GM23338 (cell line): ENCODE measurements around the gene DEPDC1.

ENCODE experiments used
- CREB1 ChIP-seq: fragments of 250-450 bp; sonication (Bioruptor Pico); IDR thresholded peaks from 2 replicates; pipeline ENCODE4 v1.5.0; 2020; ENCODE audit warnings: low read depth, mild to moderate bottlenecking, moderate library complexity
- CTCF ChIP-seq, 2 experiments: fragments of 200-600 bp in 1 of 2; sonication (generic) in 1 of 2; conservative IDR thresholded peaks; 2 replicates each; pipeline versions ENCODE4 v1.5.1 to v1.6.1; 2016 to 2017; ENCODE audit warnings: antibody characterized with exemption in 2 of 2, low read depth in 2 of 2, mild to moderate bottlenecking in 2 of 2, moderate library complexity in 1 of 2
- EZH2 ChIP-seq: fragments of 200-600 bp; sonication (generic); IDR thresholded peaks from one replicate; pipeline ENCODE4 v1.8.0; 2017; ENCODE audit warnings: antibody characterized with exemption, mild to moderate bottlenecking, low read depth; ENCODE audit not compliant: unreplicated experiment
- EZH2phosphoT487 ChIP-seq: fragments of 200-600 bp; sonication (generic); IDR thresholded peaks from one replicate; pipeline ENCODE4 v1.8.1; 2018; ENCODE audit warnings: antibody characterized with exemption; ENCODE audit not compliant: unreplicated experiment
- JUNB ChIP-seq: IDR thresholded peaks from one replicate; pipeline ENCODE4 v1.6.1; 2016; ENCODE audit warnings: antibody characterized with exemption; ENCODE audit not compliant: unreplicated experiment
- NANOG ChIP-seq: IDR thresholded peaks from 2 replicates; pipeline ENCODE4 v1.6.1; 2016; ENCODE audit warnings: antibody characterized with exemption, borderline replicate concordance
- POLR2AphosphoS5 ChIP-seq: IDR thresholded peaks from 2 replicates; pipeline ENCODE4 v1.6.1; 2016; ENCODE audit warnings: antibody characterized with exemption, low read depth
- REST ChIP-seq: IDR thresholded peaks from one replicate; pipeline ENCODE4 v1.6.1; 2018; ENCODE audit warnings: antibody characterized with exemption; ENCODE audit not compliant: unreplicated experiment
- ZNF331 ChIP-seq: fragments of 250-450 bp; sonication (Bioruptor Pico); IDR thresholded peaks from 2 replicates; pipeline ENCODE4 v1.5.0; 2020; ENCODE audit warnings: low read depth, mild to moderate bottlenecking, moderate library complexity
- TF ChIP-seq, protein P1 (sequence below): IDR thresholded peaks from 2 replicates; pipeline ENCODE4 v1.6.1; 2016; ENCODE audit warnings: antibody characterized with exemption

DNA sequence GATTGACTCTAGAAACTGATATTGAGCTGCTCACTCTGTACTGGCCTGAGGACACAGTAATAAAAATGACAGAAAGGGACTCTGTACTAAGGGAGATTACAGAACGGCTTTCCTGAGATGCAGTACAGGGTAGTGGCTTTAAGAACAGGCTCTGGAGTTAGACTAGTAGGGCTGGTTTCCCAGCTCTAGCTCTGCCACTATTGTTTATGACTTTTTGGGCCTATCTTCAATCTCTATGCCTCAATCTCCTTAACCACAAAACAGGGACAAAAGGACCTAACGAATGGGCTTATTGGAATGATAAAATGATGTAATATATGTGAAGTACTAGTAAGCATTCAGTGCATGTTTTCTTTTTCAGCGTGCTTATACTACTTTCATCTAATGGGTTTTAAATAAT is 1.4 kb downstream of the DEPDC1 start:
- TF ChIP-seq NANOG (no peak), CTCF (conservative IDR thresholded peaks at IDR 0.05; ENCODE audit: low read depth in 2 of 2) (no peak), REST (no peak), EZH2 (no peak), EZH2phosphoT487 (no peak), POLR2AphosphoS5 (no peak), JUNB (no peak), CREB1 (CRISPR knock-in tag) (no peak), ZNF331 (CRISPR knock-in tag) (no peak)
- TF ChIP-seq, protein P1, sequence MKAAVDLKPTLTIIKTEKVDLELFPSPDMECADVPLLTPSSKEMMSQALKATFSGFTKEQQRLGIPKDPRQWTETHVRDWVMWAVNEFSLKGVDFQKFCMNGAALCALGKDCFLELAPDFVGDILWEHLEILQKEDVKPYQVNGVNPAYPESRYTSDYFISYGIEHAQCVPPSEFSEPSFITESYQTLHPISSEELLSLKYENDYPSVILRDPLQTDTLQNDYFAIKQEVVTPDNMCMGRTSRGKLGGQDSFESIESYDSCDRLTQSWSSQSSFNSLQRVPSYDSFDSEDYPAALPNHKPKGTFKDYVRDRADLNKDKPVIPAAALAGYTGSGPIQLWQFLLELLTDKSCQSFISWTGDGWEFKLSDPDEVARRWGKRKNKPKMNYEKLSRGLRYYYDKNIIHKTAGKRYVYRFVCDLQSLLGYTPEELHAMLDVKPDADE, result no peak
